IMR-90 (cell line): Measurements from ENCODE around the gene AUH. TPM values are rescaled to one million over a fixed set of nuclear protein-coding genes. Genes with fewer than 3 reads are reported as not detected.

Experiments used
- ATAC-seq: fragments of 200-7000 bp; cut with Tn5 transposase; 2 replicates; pipeline ENCODE4 v1.9.1; 2020; ENCODE audit warnings: low read depth, mild to moderate bottlenecking, moderate library complexity
- BruUV-seq: library from RNA; stranded (reverse); fragments of 400-500 nt; replicated peaks from 2 replicates; lab custom pipeline; 2021; lab: Mats Ljungman, UMichigan
- CTCF ChIA-PET: fragments of 300-600 bp; formaldehyde crosslinking; extraction: SDS; loops from one replicate; lab custom pipeline; 2021; ENCODE audit warnings: antibody characterized with exemption; lab: Yijun Ruan, JAX
- POLR2A ChIA-PET: fragments of 300-600 bp; sonication (Branson Sonifier 250); formaldehyde crosslinking; loops from one replicate; lab custom pipeline; 2022; ENCODE audit warnings: antibody characterized with exemption; ENCODE audit not compliant: unreplicated experiment; lab: Charles Lee
- DNase-seq: peaks from one replicate; pipeline ENCODE4 v3.0.0; 2013
- H2AFZ ChIP-seq: replicated peaks from 2 replicates; pipeline ENCODE3; 2013; ENCODE audit warnings: low read length, mild to moderate bottlenecking; ENCODE audit not compliant: poor library complexity
- H2AK5ac ChIP-seq: 2 replicates; pipeline ENCODE4 v1.6.1; 2013; ENCODE audit warnings: low read depth, low read length, inconsistent platforms
- H2AK9ac ChIP-seq: replicated peaks from 2 replicates; pipeline ENCODE3; 2013; ENCODE audit warnings: mild to moderate bottlenecking, low read depth, low read length, moderate library complexity; ENCODE audit not compliant: poor library complexity
- H2BK120ac ChIP-seq: 2 replicates; pipeline ENCODE4 v1.6.1; 2013; ENCODE audit warnings: low read depth, low read length, inconsistent platforms
- H2BK15ac ChIP-seq: 3 replicates; pipeline ENCODE4 v1.6.1; 2013; ENCODE audit warnings: low read depth, low read length, inconsistent platforms
- H2BK20ac ChIP-seq: 2 replicates; pipeline ENCODE4 v1.6.1; 2013; ENCODE audit warnings: low read depth, mild to moderate bottlenecking, inconsistent platforms, low read length, moderate library complexity
- H2BK5ac ChIP-seq: 2 replicates; pipeline ENCODE4 v1.6.1; 2013; ENCODE audit warnings: mild to moderate bottlenecking, low read depth, low read length, inconsistent platforms; ENCODE audit not compliant: poor library complexity, severe bottlenecking
- H3K14ac ChIP-seq: replicated peaks from 2 replicates; pipeline ENCODE4 v1.6.1; 2013; ENCODE audit warnings: low read depth, low read length, inconsistent platforms
- H3K18ac ChIP-seq: 2 replicates; pipeline ENCODE4 v1.6.1; 2013; ENCODE audit warnings: low read depth, low read length, control low read depth
- H3K23ac ChIP-seq: 2 replicates; pipeline ENCODE4 v1.6.1; 2013; ENCODE audit warnings: low read depth, low read length, inconsistent platforms
- H3K27ac ChIP-seq: 2 replicates; pipeline ENCODE4 v1.5.1; 2013; ENCODE audit warnings: mild to moderate bottlenecking, control low read depth, low read length; ENCODE audit not compliant: insufficient read depth
- H3K27me3 ChIP-seq: 2 replicates; pipeline ENCODE4 v1.6.1; 2013; ENCODE audit warnings: low read length; ENCODE audit not compliant: control insufficient read depth, insufficient read depth
- H3K36me3 ChIP-seq: 2 replicates; pipeline ENCODE4 v1.6.1; 2013; ENCODE audit warnings: low read length, mixed read lengths; ENCODE audit not compliant: control insufficient read depth, insufficient read depth
- H3K4ac ChIP-seq: 2 replicates; pipeline ENCODE4 v1.6.1; 2013; ENCODE audit warnings: low read depth, low read length, inconsistent platforms
- H3K4me1 ChIP-seq: 2 replicates; pipeline ENCODE4 v1.6.1; 2013; ENCODE audit warnings: low read length, mixed read lengths; ENCODE audit not compliant: control insufficient read depth, insufficient read depth
- H3K4me2 ChIP-seq: 2 replicates; pipeline ENCODE4 v1.6.1; 2013; ENCODE audit warnings: low read depth, mild to moderate bottlenecking, control low read depth, low read length, moderate library complexity
- H3K4me3 ChIP-seq: 2 replicates; pipeline ENCODE4 v1.5.1; 2013; ENCODE audit warnings: low read depth, mild to moderate bottlenecking, control low read depth, low read length, moderate library complexity; ENCODE audit not compliant: insufficient read depth
- H3K56ac ChIP-seq: 2 replicates; pipeline ENCODE4 v1.6.1; 2013; ENCODE audit warnings: low read length, inconsistent platforms; ENCODE audit not compliant: insufficient read depth; ENCODE audit errors: extremely low read depth
- H3K79me1 ChIP-seq, 2 experiments: 2 replicates each; pipeline ENCODE4 v1.6.1; 2013; ENCODE audit warnings: low read length in 2 of 2, inconsistent platforms in 1 of 2, low read depth in 1 of 2
- H3K9ac ChIP-seq: 2 replicates; pipeline ENCODE4 v1.6.1; 2013; ENCODE audit warnings: low read depth, low read length, control low read depth
- H3K9me1 ChIP-seq: 2 replicates; pipeline ENCODE4 v1.6.1; 2013; ENCODE audit warnings: low read length, inconsistent platforms; ENCODE audit not compliant: insufficient read depth
- H3K9me3 ChIP-seq: 2 replicates; pipeline ENCODE4 v1.6.1; 2013; ENCODE audit warnings: low read length; ENCODE audit not compliant: control insufficient read depth, insufficient read depth
- H4K20me1 ChIP-seq: 2 replicates; pipeline ENCODE4 v1.6.1; 2013; ENCODE audit warnings: low read length, inconsistent platforms; ENCODE audit not compliant: insufficient read depth
- H4K5ac ChIP-seq: 2 replicates; pipeline ENCODE4 v1.6.1; 2013; ENCODE audit warnings: mild to moderate bottlenecking, low read depth, low read length, control low read depth
- H4K8ac ChIP-seq, 2 experiments: 2 replicates each; pipeline ENCODE4 v1.6.1; 2013; ENCODE audit warnings: low read depth in 2 of 2, low read length in 2 of 2, control low read depth in 1 of 2, inconsistent platforms in 1 of 2
- H4K91ac ChIP-seq: 2 replicates; pipeline ENCODE4 v1.6.1; 2013; ENCODE audit warnings: low read depth, low read length, inconsistent platforms; ENCODE audit not compliant: insufficient read depth
- BHLHE40 ChIP-seq: fragments of 150-350 bp; IDR thresholded peaks from 2 replicates; pipeline ENCODE4 v1.6.1; 2016; ENCODE audit warnings: mild to moderate bottlenecking, low read depth, low read length
- CEBPB ChIP-seq: IDR thresholded peaks from 2 replicates; pipeline ENCODE4 v1.6.1; 2012; ENCODE audit warnings: low read depth, low read length, improper control_type of control experiment
- RAD21 ChIP-seq: IDR thresholded peaks from 2 replicates; pipeline ENCODE4 v1.6.1; 2012; ENCODE audit warnings: low read length, improper control_type of control experiment
- WGBS, 2 experiments: methylation state at CpG; one replicate each; pipeline versions ENCODE4 v1.1.5 to v1.1.7; 2013; ENCODE audit warnings: missing lambda C conversion rate in 2 of 2; ENCODE audit not compliant: insufficient read length in 1 of 2; ENCODE audit errors: extremely low coverage in 2 of 2; 5-methylcytosine and 5-hydroxymethylcytosine counted together
- dilution Hi-C: fragments of 300-500 bp; cut with HindIII; formaldehyde crosslinking; loops from one replicate; pipeline ENCODE4 v1.14.3; 2018; ENCODE audit warnings: low sequenced_read_pairs; ENCODE audit not compliant: unreplicated experiment
- in situ Hi-C: fragments of 300-500 bp; cut with MboI; formaldehyde crosslinking; loops from 3 replicates; pipeline ENCODE4 v1.14.3; 2019; ENCODE audit warnings: low sequenced_read_pairs, inconsistent platforms, mixed read lengths
- intact Hi-C: fragments of 100-400 bp; cut with micrococcal nuclease; formaldehyde crosslinking; loops from 2 replicates; pipeline ENCODE4 v1.10.0; 2022
- polyA plus RNA-seq, 3 experiments: library from polyadenylated mRNA; depleted of rRNA; stranded (reverse); fragments of >200 nt; gene quantifications; 2 replicates each; pipeline ENCODE4 v1.2.3, GENCODE V29; 2012; ENCODE audit warnings: low replicate concordance in 1 of 3
- total RNA-seq: library from RNA; depleted of rRNA; stranded (reverse); fragments of >200 nt; gene quantifications from 2 replicates; pipeline ENCODE4 v1.2.3, GENCODE V29; 2012

The AUH gene
- total and polyA plus RNA-seq, 2 of the 4 experiments (the other 2 are of a cell fraction), result 5.9 to 8.1 TPM

GRCh38 chr9:91247278-91247677, 114.4 kb downstream of the AUH start:
- BruUV-seq, result no TSS peak
- H2BK5ac ChIP-seq, result no peak overlapping the region
- in situ Hi-C loops, result no loop called here

More at GRCh38 chr9:91247278-91247677, 114.4 kb downstream of the AUH start:
- H4K8ac ChIP-seq, result peak overlapping the region in 1 of 2 experiments; percentile 50; a peak in 1 of 4 replicates
- H3K23ac ChIP-seq, result no peak overlapping the region
- no peak overlapping the region for H3K18ac ChIP-seq
- H3K27ac ChIP-seq, result no peak overlapping the region
- H3K56ac ChIP-seq, result no peak overlapping the region
- H2BK20ac ChIP-seq, result peak overlapping the region; percentile 32; the same call in 1 of the 2 replicates
- no peak for DNase-seq
- H2AK5ac ChIP-seq, result peak overlapping the region; percentile 81; the same call in 1 of the 2 replicates
- no peaks in the 10 kb centered on the region for H3K36me3 ChIP-seq
- H3K4me3 ChIP-seq, result no peak overlapping the region
- peak overlapping the region; percentile 9 for H2AK9ac ChIP-seq
- H2BK120ac ChIP-seq, result peak overlapping the region; percentile 34; the same call in 1 of the 2 replicates
- H4K91ac ChIP-seq, result no peak overlapping the region; the same call in 1 of the 2 replicates
- peak overlapping the region; percentile 25; the same call in 1 of the 2 replicates for H3K14ac ChIP-seq
- no peak overlapping the region for H3K4me2 ChIP-seq
- intact Hi-C loops (loop anchor here (5.0 kb wide), 1 partner anchor 40 kb away; no protein-coding TSS in a partner anchor), dilution Hi-C loops (no loop called here)
- no peaks in the 10 kb centered on the region for H4K20me1 ChIP-seq
- no peak for TF ChIP-seq CEBPB
- TF ChIP-seq BHLHE40, result no peak
- TF ChIP-seq RAD21, result no peak
- CTCF ChIA-PET, result interaction anchor here (0.6 kb wide), 1 partner anchor 25 kb away, joined by 3 read pairs; no protein-coding TSS in a partner anchor
- H3K9ac ChIP-seq, result no peak overlapping the region
- no peak for ATAC-seq
- no peaks in the 10 kb centered on the region for H3K27me3 ChIP-seq
- peaks cover 16% of the 10 kb centered on the region for H3K9me1 ChIP-seq
- H3K4ac ChIP-seq, result peak overlapping the region; percentile 17; the same call in 1 of the 2 replicates
- peak overlapping the region; percentile 48 for H2AFZ ChIP-seq
- peaks cover 0 to 19% of the 10 kb centered on the region in 2 experiments; a peak in 1 of 4 replicates for H3K79me1 ChIP-seq
- H2BK15ac ChIP-seq, result peak overlapping the region; percentile 59; the same call in 2 of the 3 replicates
- H3K9me3 ChIP-seq, result no peaks in the 10 kb centered on the region
- 83% methylated on average over 2 of the region's 2 CpGs; no CpG with 5 or more reads in 1 of the 2 experiments for whole genome bisulfite sequencing, 2 experiments
- H3K4me1 ChIP-seq, result peaks cover 15% of the 10 kb centered on the region
- POLR2A ChIA-PET, result no interaction called here
- no peak overlapping the region for H4K5ac ChIP-seq
